ENCODE data around the gene P4HB. TPM values are rescaled to one million over a fixed set of nuclear protein-coding genes. Genes with fewer than 3 reads are reported as not detected.

The P4HB gene
- polyA plus RNA-seq, 1 experiment: 122 TPM

GRCh38 chr17:81863833-81864768 lies 3.8 kb upstream of the P4HB start:
- DNase-seq (ENCODE audit: low read depth): no peak
- H3K27me3 ChIP-seq (ENCODE audit: control insufficient read depth, insufficient read depth, low read length): no peaks in the 10 kb centered on the region
- TF ChIP-seq, protein P1, sequence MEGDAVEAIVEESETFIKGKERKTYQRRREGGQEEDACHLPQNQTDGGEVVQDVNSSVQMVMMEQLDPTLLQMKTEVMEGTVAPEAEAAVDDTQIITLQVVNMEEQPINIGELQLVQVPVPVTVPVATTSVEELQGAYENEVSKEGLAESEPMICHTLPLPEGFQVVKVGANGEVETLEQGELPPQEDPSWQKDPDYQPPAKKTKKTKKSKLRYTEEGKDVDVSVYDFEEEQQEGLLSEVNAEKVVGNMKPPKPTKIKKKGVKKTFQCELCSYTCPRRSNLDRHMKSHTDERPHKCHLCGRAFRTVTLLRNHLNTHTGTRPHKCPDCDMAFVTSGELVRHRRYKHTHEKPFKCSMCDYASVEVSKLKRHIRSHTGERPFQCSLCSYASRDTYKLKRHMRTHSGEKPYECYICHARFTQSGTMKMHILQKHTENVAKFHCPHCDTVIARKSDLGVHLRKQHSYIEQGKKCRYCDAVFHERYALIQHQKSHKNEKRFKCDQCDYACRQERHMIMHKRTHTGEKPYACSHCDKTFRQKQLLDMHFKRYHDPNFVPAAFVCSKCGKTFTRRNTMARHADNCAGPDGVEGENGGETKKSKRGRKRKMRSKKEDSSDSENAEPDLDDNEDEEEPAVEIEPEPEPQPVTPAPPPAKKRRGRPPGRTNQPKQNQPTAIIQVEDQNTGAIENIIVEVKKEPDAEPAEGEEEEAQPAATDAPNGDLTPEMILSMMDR (IDR thresholded peaks at IDR 0.05; ENCODE audit: insufficient read depth, low read depth, low read length): no peak
- H3K36me3 ChIP-seq (ENCODE audit: control insufficient read depth, insufficient read depth, low read length): peaks cover 23% of the 10 kb centered on the region
- ChIA-PET POLR2A (interaction anchor here (0.5 to 0.9 kb wide), 2 partner anchors 151 to 155 kb away, joined by 3 to 4 read pairs; no protein-coding TSS in a partner anchor), CTCF (no interaction called here)
- no peak overlapping the region for H3K4me3 ChIP-seq (ENCODE audit: low read depth, low read length)

DNA sequence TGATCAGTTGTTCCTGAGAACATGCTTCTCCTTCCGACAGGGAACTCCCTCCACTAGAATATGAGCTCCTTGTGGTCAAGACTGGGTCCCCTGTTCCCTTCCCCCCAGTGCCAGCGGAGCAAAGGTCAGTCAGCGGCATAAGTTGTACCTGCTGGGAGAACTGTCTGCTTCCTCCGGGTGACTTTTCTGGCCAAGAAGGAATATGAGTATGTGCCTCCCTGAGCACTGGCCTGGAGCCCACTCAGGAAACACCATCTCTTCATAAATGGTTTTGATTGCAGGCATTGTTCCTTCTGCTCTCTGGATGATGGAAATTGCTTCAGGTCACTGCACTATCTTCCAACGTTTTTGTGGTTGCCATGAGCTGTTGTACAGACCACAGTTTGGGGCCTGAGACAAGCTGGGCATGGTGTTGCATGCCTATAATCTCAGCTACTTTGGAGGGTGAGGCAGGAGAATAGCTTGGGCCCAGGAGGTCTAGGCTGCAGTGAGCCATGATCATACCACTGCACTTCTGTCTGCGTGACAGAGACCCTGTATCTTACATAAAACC lies 2.9 kb upstream of the P4HB start:
- TF ChIP-seq, protein P1 (IDR thresholded peaks at IDR 0.05; ENCODE audit: insufficient read depth, low read depth, low read length): no peak
- CTCF ChIA-PET: no interaction called here
- Histone ChIP-seq H3K4me3 (ENCODE audit: low read depth, low read length) (no peak overlapping the region), H3K36me3 (ENCODE audit: control insufficient read depth, insufficient read depth, low read length) (peaks cover 19% of the 10 kb centered on the region), H3K27me3 (ENCODE audit: control insufficient read depth, insufficient read depth, low read length) (no peaks in the 10 kb centered on the region)
- POLR2A ChIA-PET: interaction anchor here (0.5 to 0.9 kb wide), 2 partner anchors 150 to 154 kb away, joined by 3 to 4 read pairs; no protein-coding TSS in a partner anchor
- DNase-seq (ENCODE audit: low read depth): no peak

DNA sequence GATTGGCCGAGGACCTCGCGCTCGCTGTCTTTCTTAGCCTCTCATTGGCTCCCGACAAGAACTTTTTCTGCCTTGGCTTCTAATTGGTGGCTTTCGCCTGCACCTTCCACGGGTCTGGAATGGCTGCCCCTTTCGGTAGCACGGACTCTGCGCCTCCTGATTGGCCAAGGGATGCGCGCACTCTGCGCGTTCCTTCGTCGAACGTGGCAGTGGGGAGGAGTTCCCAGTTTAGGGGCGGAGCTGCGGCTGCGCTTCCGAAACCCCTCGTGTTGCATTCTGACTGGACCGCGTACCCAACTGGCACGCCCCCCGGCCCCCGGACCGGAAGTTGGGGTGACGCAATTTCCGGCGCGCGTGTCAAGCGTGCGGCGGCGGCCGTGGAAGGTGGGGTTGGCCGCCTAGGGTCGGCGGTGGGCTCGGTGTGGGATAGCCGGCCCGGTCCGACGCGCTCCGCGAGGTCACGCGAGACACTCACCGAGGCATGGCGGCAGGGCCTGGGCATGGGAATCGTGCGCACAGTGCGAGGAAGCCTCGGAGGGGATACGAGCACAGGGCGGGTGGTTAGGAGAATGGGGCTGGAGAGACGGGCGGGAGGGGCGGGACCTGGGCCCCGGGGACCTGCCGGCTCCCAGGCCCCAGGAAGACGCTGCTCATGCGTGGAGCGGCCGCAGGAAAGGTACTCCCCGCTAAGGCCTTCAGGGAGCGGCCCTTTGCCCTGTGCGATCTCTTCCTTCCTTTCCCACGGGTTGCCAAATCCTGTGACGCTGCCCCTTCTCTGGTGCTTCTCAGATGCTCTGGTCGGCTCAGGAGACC lies 627 bp upstream of the P4HB start:
- DNase-seq (ENCODE audit: low read depth): peak; percentile 100
- ChIA-PET CTCF (interaction anchor here (1.6 kb wide), 1 partner anchor 8 kb away, joined by 5 read pairs; no protein-coding TSS in a partner anchor), POLR2A (interaction anchor here (0.6 kb wide), 1 partner anchor 89 kb away, joined by 4 read pairs; no protein-coding TSS in a partner anchor)
- TF ChIP-seq, protein P1 (IDR thresholded peaks at IDR 0.05; ENCODE audit: insufficient read depth, low read depth, low read length): 0 out of 2 replicates have a peak, but pooled peaks have one; percentile 18
- H3K4me3 ChIP-seq (ENCODE audit: low read depth, low read length): peak overlapping the region; percentile 83
- H3K27me3 ChIP-seq (ENCODE audit: control insufficient read depth, insufficient read depth, low read length): no peaks in the 10 kb centered on the region
- peaks cover 12% of the 10 kb centered on the region for H3K36me3 ChIP-seq (ENCODE audit: control insufficient read depth, insufficient read depth, low read length)

DNA sequence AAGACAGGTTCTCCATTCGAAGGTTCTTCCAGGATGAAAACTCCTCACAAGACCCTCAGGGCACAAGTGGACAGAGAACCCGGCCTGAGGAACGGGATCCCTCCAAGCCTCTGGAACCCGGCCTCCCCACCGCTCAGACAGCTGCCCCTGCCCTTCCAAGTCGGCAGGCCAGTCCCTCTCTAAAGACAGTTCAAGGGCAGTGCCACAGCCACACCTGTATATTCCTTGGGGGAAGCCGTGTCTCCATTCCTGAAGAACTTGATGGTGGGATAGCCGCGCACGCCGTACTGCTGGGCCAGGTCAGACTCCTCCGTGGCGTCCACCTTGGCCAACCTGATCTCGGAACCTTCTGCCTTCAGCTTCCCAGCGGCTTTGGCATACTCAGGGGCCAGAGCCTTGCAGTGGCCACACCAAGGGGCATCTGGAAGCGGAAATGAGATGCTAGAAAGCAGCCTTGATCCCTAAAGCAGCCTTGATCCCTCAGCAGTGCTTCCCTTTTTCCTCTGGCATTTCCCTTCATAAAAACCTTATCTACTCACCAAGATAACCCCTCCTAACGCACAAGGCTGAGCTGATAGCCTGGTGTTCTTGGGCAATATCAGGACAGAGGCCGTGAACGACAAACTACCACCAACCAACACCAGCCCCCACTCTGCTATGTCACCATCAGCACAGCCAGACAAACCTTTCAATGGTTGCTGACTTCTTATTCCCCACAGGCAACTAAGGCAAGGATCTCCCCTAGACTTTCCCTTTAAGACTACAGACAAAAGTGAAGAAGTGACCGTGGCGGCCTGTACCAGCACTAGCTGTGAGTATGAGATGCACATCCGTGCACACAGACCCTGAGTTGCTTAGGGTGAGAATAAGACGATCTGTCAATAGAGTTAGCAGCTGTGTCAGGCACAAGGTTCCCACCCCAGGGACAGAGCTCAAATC lies 1.1 kb downstream of the P4HB start:
- H3K4me3 ChIP-seq (ENCODE audit: low read depth, low read length): peak overlapping the region; percentile 78
- peaks cover 17% of the 10 kb centered on the region for H3K36me3 ChIP-seq (ENCODE audit: control insufficient read depth, insufficient read depth, low read length)
- POLR2A ChIA-PET: interaction anchor here (0.6 to 0.7 kb wide), 2 partner anchors 13 to 106 kb away, joined by 5 read pairs; no protein-coding TSS in a partner anchor
- CTCF ChIA-PET: interaction anchor here (0.8 to 1.0 kb wide), 2 partner anchors 10 to 16 kb away, joined by 3 read pairs; no protein-coding TSS in a partner anchor
- DNase-seq (ENCODE audit: low read depth): no peak
- TF ChIP-seq, protein P1 (IDR thresholded peaks at IDR 0.05; ENCODE audit: insufficient read depth, low read depth, low read length): no peak
- no peaks in the 10 kb centered on the region for H3K27me3 ChIP-seq (ENCODE audit: control insufficient read depth, insufficient read depth, low read length)
